Measurements from ENCODE around the gene DYNLRB1.

DYNLRB1 gene

GRCh38 chr20:34543463-34544056, 27.3 kb downstream of the DYNLRB1 start:
- TF ChIP-seq TAF1 (IDR thresholded peaks at IDR 0.05; ENCODE audit: borderline replicate concordance, insufficient read depth, low read length): no peak
- no peak for TF ChIP-seq SIN3A (IDR thresholded peaks at IDR 0.05; ENCODE audit: borderline replicate concordance, insufficient read depth, low read length)
- TF ChIP-seq REST (IDR thresholded peaks at IDR 0.05; ENCODE audit: insufficient read depth in 1 of 2, low read depth in 2 of 2, low read length in 2 of 2): no peak
- no peak for TF ChIP-seq POLR2AphosphoS5 (IDR thresholded peaks at IDR 0.05; ENCODE audit: low read depth, low read length)
- no peak for TF ChIP-seq FOXP2 (optimal IDR thresholded peaks at IDR 0.05; ENCODE audit: borderline replicate concordance, extremely low read depth, extremely low read length, insufficient read depth)

GRCh38 chr20:34544109-34544796, 28.0 kb downstream of the DYNLRB1 start:
- TF ChIP-seq REST (IDR thresholded peaks at IDR 0.05; ENCODE audit: insufficient read depth in 1 of 2, low read depth in 2 of 2, low read length in 2 of 2) (no peak), POLR2AphosphoS5 (IDR thresholded peaks at IDR 0.05; ENCODE audit: low read depth, low read length) (no peak), SIN3A (IDR thresholded peaks at IDR 0.05; ENCODE audit: borderline replicate concordance, insufficient read depth, low read length) (no peak), TAF1 (IDR thresholded peaks at IDR 0.05; ENCODE audit: borderline replicate concordance, insufficient read depth, low read length) (no peak), FOXP2 (optimal IDR thresholded peaks at IDR 0.05; ENCODE audit: borderline replicate concordance, extremely low read depth, extremely low read length, insufficient read depth) (no peak)

- TF ChIP-seq SIN3A (IDR thresholded peaks at IDR 0.05; ENCODE audit: borderline replicate concordance, insufficient read depth, low read length): no peak
- TF ChIP-seq POLR2AphosphoS5 (IDR thresholded peaks at IDR 0.05; ENCODE audit: low read depth, low read length): no peak
- TF ChIP-seq TAF1 (IDR thresholded peaks at IDR 0.05; ENCODE audit: borderline replicate concordance, insufficient read depth, low read length): no peak
- TF ChIP-seq FOXP2 (optimal IDR thresholded peaks at IDR 0.05; ENCODE audit: borderline replicate concordance, extremely low read depth, extremely low read length, insufficient read depth): no peak
- TF ChIP-seq REST (IDR thresholded peaks at IDR 0.05; ENCODE audit: insufficient read depth in 1 of 2, low read depth in 2 of 2, low read length in 2 of 2): no peak
Measured at GRCh38 chr20:34546751-34547181, 30.5 kb downstream of the DYNLRB1 start.

GRCh38 chr20:34547844-34548613, 31.8 kb downstream of the DYNLRB1 start:
- TF ChIP-seq POLR2AphosphoS5 (IDR thresholded peaks at IDR 0.05; ENCODE audit: low read depth, low read length) (no peak), SIN3A (IDR thresholded peaks at IDR 0.05; ENCODE audit: borderline replicate concordance, insufficient read depth, low read length) (no peak), FOXP2 (optimal IDR thresholded peaks at IDR 0.05; ENCODE audit: borderline replicate concordance, extremely low read depth, extremely low read length, insufficient read depth) (no peak), TAF1 (IDR thresholded peaks at IDR 0.05; ENCODE audit: borderline replicate concordance, insufficient read depth, low read length) (no peak), REST (IDR thresholded peaks at IDR 0.05; ENCODE audit: insufficient read depth in 1 of 2, low read depth in 2 of 2, low read length in 2 of 2) (no peak)
